Measurements from ENCODE around the gene ZNRF3. TPM values are rescaled to one million over a fixed set of nuclear protein-coding genes. Genes with fewer than 3 reads are reported as not detected.

ZNRF3 gene
- total RNA-seq, 1 donor = 6.9 TPM

DNA sequence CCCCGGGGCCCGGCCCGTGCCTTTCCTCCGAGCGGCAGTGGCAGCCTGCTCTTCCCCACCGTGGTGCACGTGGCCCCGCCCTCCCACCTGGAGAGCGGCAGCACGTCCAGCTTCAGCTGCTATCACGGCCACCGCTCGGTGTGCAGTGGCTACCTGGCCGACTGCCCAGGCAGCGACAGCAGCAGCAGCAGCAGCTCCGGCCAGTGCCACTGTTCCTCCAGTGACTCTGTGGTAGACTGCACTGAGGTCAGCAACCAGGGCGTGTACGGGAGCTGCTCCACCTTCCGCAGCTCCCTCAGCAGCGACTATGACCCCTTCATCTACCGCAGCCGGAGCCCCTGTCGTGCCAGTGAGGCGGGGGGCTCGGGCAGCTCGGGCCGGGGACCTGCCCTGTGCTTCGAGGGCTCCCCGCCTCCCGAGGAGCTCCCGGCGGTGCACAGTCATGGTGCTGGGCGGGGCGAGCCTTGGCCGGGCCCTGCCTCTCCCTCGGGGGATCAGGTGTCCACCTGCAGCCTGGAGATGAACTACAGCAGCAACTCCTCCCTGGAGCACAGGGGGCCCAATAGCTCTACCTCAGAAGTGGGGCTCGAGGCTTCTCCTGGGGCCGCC, 166.4 kb downstream of the ZNRF3 start:
- H3K4me1 ChIP-seq (ENCODE audit: insufficient read depth, low read length) = peaks cover 5% of the 10 kb centered on the region
- peaks cover 1% of the 10 kb centered on the region for H4K20me1 ChIP-seq (ENCODE audit: insufficient read depth, low read length)
- no peak overlapping the region for H2AFZ ChIP-seq (ENCODE audit: low read length)
- H3K27me3 ChIP-seq (ENCODE audit: insufficient read depth, low read length) = no peaks in the 10 kb centered on the region
- H3K9me3 ChIP-seq (ENCODE audit: low read depth, low read length) = no peaks in the 10 kb centered on the region
- TF ChIP-seq, protein P1, sequence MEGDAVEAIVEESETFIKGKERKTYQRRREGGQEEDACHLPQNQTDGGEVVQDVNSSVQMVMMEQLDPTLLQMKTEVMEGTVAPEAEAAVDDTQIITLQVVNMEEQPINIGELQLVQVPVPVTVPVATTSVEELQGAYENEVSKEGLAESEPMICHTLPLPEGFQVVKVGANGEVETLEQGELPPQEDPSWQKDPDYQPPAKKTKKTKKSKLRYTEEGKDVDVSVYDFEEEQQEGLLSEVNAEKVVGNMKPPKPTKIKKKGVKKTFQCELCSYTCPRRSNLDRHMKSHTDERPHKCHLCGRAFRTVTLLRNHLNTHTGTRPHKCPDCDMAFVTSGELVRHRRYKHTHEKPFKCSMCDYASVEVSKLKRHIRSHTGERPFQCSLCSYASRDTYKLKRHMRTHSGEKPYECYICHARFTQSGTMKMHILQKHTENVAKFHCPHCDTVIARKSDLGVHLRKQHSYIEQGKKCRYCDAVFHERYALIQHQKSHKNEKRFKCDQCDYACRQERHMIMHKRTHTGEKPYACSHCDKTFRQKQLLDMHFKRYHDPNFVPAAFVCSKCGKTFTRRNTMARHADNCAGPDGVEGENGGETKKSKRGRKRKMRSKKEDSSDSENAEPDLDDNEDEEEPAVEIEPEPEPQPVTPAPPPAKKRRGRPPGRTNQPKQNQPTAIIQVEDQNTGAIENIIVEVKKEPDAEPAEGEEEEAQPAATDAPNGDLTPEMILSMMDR (IDR thresholded peaks at IDR 0.05; ENCODE audit: extremely low read depth, low read depth, low read length) = no peak
- H3K4me2 ChIP-seq (ENCODE audit: insufficient read depth, low read length) = no peak overlapping the region
- no peak for DNase-seq (ENCODE audit: insufficient read length, low spot score, missing footprints)
- H3K27ac ChIP-seq (ENCODE audit: low read depth, low read length) = no peak overlapping the region
- no peaks in the 10 kb centered on the region for H3K79me2 ChIP-seq (ENCODE audit: insufficient read depth, low read length)
- no peak overlapping the region for H3K4me3 ChIP-seq (ENCODE audit: insufficient read depth, low read length)
- H3K36me3 ChIP-seq (ENCODE audit: insufficient read depth, low read length) = no peaks in the 10 kb centered on the region

DNA sequence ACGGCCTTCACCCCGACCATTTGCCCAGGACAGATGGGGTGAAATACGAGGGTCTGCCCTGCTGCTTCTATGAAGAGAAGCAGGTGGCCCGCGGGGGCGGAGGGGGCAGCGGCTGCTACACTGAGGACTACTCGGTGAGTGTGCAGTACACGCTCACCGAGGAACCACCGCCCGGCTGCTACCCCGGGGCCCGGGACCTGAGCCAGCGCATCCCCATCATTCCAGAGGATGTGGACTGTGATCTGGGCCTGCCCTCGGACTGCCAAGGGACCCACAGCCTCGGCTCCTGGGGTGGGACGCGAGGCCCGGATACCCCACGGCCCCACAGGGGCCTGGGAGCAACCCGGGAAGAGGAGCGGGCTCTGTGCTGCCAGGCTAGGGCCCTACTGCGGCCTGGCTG, 167.1 kb downstream of the ZNRF3 start:
- DNase-seq (ENCODE audit: insufficient read length, low spot score, missing footprints) = peak; percentile 35
- no peak overlapping the region for H3K4me2 ChIP-seq (ENCODE audit: insufficient read depth, low read length)
- TF ChIP-seq, protein P1 (IDR thresholded peaks at IDR 0.05; ENCODE audit: extremely low read depth, low read depth, low read length) = no peak
- H3K4me3 ChIP-seq (ENCODE audit: insufficient read depth, low read length) = no peak overlapping the region
- no peak overlapping the region for H3K27ac ChIP-seq (ENCODE audit: low read depth, low read length)
- no peaks in the 10 kb centered on the region for H3K27me3 ChIP-seq (ENCODE audit: insufficient read depth, low read length)
- H4K20me1 ChIP-seq (ENCODE audit: insufficient read depth, low read length) = no peaks in the 10 kb centered on the region
- no peaks in the 10 kb centered on the region for H3K36me3 ChIP-seq (ENCODE audit: insufficient read depth, low read length)
- H3K4me1 ChIP-seq (ENCODE audit: insufficient read depth, low read length) = no peaks in the 10 kb centered on the region
- H3K79me2 ChIP-seq (ENCODE audit: insufficient read depth, low read length) = no peaks in the 10 kb centered on the region
- H3K9me3 ChIP-seq (ENCODE audit: low read depth, low read length) = no peaks in the 10 kb centered on the region
- H2AFZ ChIP-seq (ENCODE audit: low read length) = no peak overlapping the region

DNA sequence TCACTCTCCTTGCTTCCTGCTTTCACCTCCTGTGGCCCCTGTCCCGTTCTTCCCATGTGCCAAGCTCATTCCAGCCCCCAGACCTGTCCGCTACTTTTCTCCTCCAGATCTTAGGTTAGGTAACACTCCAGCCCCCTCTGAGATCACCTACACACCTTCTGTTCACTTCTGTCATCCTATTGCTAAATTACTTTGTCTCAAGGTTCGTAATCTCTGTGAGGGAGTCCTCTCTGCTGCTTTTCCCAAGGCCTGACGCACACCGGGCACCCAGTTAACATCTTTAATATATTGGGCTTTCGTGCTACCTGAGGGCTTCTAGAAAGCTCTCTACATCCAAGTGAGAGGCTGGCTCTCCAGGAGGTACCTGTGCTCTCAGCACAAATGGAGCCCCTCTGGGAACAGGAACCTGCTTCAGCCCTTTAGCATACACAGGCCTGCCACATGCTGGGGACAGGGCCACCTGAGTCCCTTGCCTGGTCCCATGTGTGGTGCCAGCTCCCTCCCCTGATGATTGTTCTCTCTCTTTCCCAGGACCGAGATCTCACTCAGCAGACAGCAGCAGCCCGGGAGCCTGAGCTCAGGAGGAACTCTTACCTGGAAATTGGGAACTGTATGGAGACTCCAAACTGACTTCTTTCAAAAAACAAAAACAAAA, 169.8 kb downstream of the ZNRF3 start:
- TF ChIP-seq, protein P1 (IDR thresholded peaks at IDR 0.05; ENCODE audit: extremely low read depth, low read depth, low read length) = no peak
- no peaks in the 10 kb centered on the region for H3K36me3 ChIP-seq (ENCODE audit: insufficient read depth, low read length)
- no peaks in the 10 kb centered on the region for H3K9me3 ChIP-seq (ENCODE audit: low read depth, low read length)
- H3K27me3 ChIP-seq (ENCODE audit: insufficient read depth, low read length) = no peaks in the 10 kb centered on the region
- peak; percentile 66 for DNase-seq (ENCODE audit: insufficient read length, low spot score, missing footprints)
- H3K4me2 ChIP-seq (ENCODE audit: insufficient read depth, low read length) = no peak overlapping the region
- no peaks in the 10 kb centered on the region for H3K79me2 ChIP-seq (ENCODE audit: insufficient read depth, low read length)
- H2AFZ ChIP-seq (ENCODE audit: low read length) = no peak overlapping the region
- H4K20me1 ChIP-seq (ENCODE audit: insufficient read depth, low read length) = no peaks in the 10 kb centered on the region
- H3K4me3 ChIP-seq (ENCODE audit: insufficient read depth, low read length) = no peak overlapping the region
- H3K27ac ChIP-seq (ENCODE audit: low read depth, low read length) = no peak overlapping the region
- no peaks in the 10 kb centered on the region for H3K4me1 ChIP-seq (ENCODE audit: insufficient read depth, low read length)

DNA sequence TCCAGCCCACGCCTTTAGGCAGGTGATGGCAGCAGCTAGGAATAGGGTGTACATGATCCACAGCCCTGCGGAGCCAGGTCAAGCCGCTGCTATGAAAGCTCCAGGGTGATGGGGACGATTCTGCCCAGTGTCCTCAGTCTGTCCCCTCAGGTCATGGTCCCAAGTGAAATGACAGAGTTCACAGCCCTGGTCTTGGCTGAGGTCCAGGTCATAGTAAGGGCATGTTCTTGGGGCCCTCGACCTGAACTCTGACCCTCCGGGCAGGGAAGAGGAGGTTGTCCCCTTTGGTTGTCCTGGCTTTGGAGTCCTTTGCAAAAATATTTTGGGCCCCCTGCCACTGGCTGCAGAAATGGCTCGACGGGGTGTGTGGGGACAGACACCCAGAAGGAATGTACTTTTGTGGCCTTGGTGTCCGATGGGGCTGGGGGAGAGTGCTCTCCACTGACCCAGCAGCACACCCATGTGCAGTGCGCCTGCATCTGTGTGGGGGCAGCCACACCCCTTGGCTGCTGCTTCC, 170.9 kb downstream of the ZNRF3 start:
- Histone ChIP-seq H3K27ac (ENCODE audit: low read depth, low read length) (no peak overlapping the region), H3K79me2 (ENCODE audit: insufficient read depth, low read length) (no peaks in the 10 kb centered on the region), H4K20me1 (ENCODE audit: insufficient read depth, low read length) (no peaks in the 10 kb centered on the region), H3K36me3 (ENCODE audit: insufficient read depth, low read length) (no peaks in the 10 kb centered on the region), H3K9me3 (ENCODE audit: low read depth, low read length) (no peaks in the 10 kb centered on the region), H3K27me3 (ENCODE audit: insufficient read depth, low read length) (no peaks in the 10 kb centered on the region), H2AFZ (ENCODE audit: low read length) (no peak overlapping the region), H3K4me2 (ENCODE audit: insufficient read depth, low read length) (no peak overlapping the region), H3K4me1 (ENCODE audit: insufficient read depth, low read length) (no peaks in the 10 kb centered on the region), H3K4me3 (ENCODE audit: insufficient read depth, low read length) (no peak overlapping the region)
- DNase-seq (ENCODE audit: insufficient read length, low spot score, missing footprints) = no peak
- TF ChIP-seq, protein P1 (IDR thresholded peaks at IDR 0.05; ENCODE audit: extremely low read depth, low read depth, low read length) = no peak

All from osteoblast (primary cell).